H1 (cell line): ENCODE data around the gene ST6GALNAC3. TPM values are rescaled to one million over a fixed set of nuclear protein-coding genes. Genes with fewer than 3 reads are reported as not detected.

Source experiments
- CTCF ChIA-PET: fragments of 300-600 bp; sonication (Branson Sonifier 250); formaldehyde crosslinking; loops from one replicate; lab custom pipeline; 2021; ENCODE audit not compliant: partially characterized antibody; lab: Charles Lee
- POLR2A ChIA-PET: fragments of 300-600 bp; sonication (Branson Sonifier 250); formaldehyde crosslinking; loops from one replicate; lab custom pipeline; 2021; ENCODE audit warnings: inconsistent platforms; ENCODE audit not compliant: partially characterized antibody; lab: Charles Lee
- DNase-seq, 2 experiments: peaks; one replicate each; pipeline versions ENCODE4 v3.0.0 to v3.0.0-alpha.2; 2010 to 2022; ENCODE audit warnings: low spot score in 2 of 2, low read depth in 1 of 2, mixed read lengths in 1 of 2
- FAIRE-seq: peaks from 2 replicates; lab custom pipeline; 2011; peaks lifted over from hg19 to GRCh38; lab: Jason Lieb, UNC
- H2AFZ ChIP-seq: 2 replicates; pipeline ENCODE4 v1.8.1; 2012; ENCODE audit warnings: low read length, inconsistent platforms
- H2AK5ac ChIP-seq: 2 replicates; pipeline ENCODE4 v1.6.1; 2013; ENCODE audit warnings: low read depth, low read length
- H2BK120ac ChIP-seq: replicated peaks from 2 replicates; pipeline ENCODE3; 2013; ENCODE audit warnings: low read depth, low read length, inconsistent platforms
- H2BK12ac ChIP-seq: 2 replicates; pipeline ENCODE4 v1.6.1; 2013; ENCODE audit warnings: low read depth, low read length
- H2BK15ac ChIP-seq: 2 replicates; pipeline ENCODE4 v1.6.1; 2013; ENCODE audit warnings: low read length
- H2BK20ac ChIP-seq: 2 replicates; pipeline ENCODE4 v1.6.1; 2013; ENCODE audit warnings: low read length
- H2BK5ac ChIP-seq: 2 replicates; pipeline ENCODE4 v1.6.1; 2013; ENCODE audit warnings: low read depth, low read length
- H3K14ac ChIP-seq: 2 replicates; pipeline ENCODE4 v1.6.1; 2013; ENCODE audit warnings: inconsistent platforms; ENCODE audit not compliant: insufficient read length
- H3K18ac ChIP-seq: 2 replicates; pipeline ENCODE4 v1.6.1; 2013; ENCODE audit warnings: low read length; ENCODE audit errors: extremely low read depth
- H3K23ac ChIP-seq: 2 replicates; pipeline ENCODE4 v1.6.1; 2013; ENCODE audit warnings: inconsistent platforms; ENCODE audit not compliant: insufficient read length
- H3K23me2 ChIP-seq: 2 replicates; pipeline ENCODE4 v1.6.1; 2013; ENCODE audit warnings: low read depth, low read length
- H3K27ac ChIP-seq: 2 replicates; pipeline ENCODE4 v1.6.1; 2011; ENCODE audit warnings: low read depth, low read length, inconsistent platforms
- H3K27me3 ChIP-seq, 4 experiments: replicated peaks in 1 of 4; 1 replicate in 1 of 4; 2 replicates in 3 of 4; pipeline versions ENCODE4 v1.6.1 to v1.8.1; 2011 to 2013; ENCODE audit warnings: low read length in 3 of 4, mild to moderate bottlenecking in 3 of 4, inconsistent platforms in 2 of 4, mixed read lengths in 2 of 4, moderate library complexity in 1 of 4; ENCODE audit not compliant: control insufficient read depth in 3 of 4, insufficient read depth in 3 of 4; ENCODE audit errors: extremely low read depth in 1 of 4
- H3K36me3 ChIP-seq, 4 experiments: 2 replicates each; pipeline versions ENCODE4 v1.6.1 to v1.8.1; 2011 to 2013; ENCODE audit warnings: mild to moderate bottlenecking in 4 of 4, low read length in 3 of 4, moderate library complexity in 2 of 4, control low read depth in 1 of 4, inconsistent platforms in 1 of 4; ENCODE audit not compliant: insufficient read depth in 4 of 4, control insufficient read depth in 2 of 4
- H3K4ac ChIP-seq: replicated peaks from 2 replicates; pipeline ENCODE3; 2013; ENCODE audit warnings: low read length, low read depth, mixed read lengths, inconsistent platforms; ENCODE audit not compliant: insufficient read length
- H3K4me1 ChIP-seq, 4 experiments: replicated peaks in 1 of 4; 1 replicate in 1 of 4; 2 replicates in 3 of 4; pipeline versions ENCODE4 v1.6.1 to v1.8.1; 2011 to 2013; ENCODE audit warnings: low read length in 3 of 4, inconsistent platforms in 2 of 4, mixed read lengths in 1 of 4; ENCODE audit not compliant: insufficient read depth in 4 of 4, control insufficient read depth in 3 of 4
- H3K4me2 ChIP-seq, 2 experiments: 2 replicates each; pipeline versions ENCODE4 v1.6.1 to v1.8.1; 2011 to 2013; ENCODE audit warnings: low read depth in 2 of 2, low read length in 2 of 2, control low read depth in 1 of 2, inconsistent platforms in 1 of 2, mild to moderate bottlenecking in 1 of 2; ENCODE audit not compliant: insufficient read depth in 1 of 2
- H3K4me3 ChIP-seq, 4 experiments: fragments of 200-600, 300-600 bp in 1 of 4; sonication (generic), shearing (Covaris generic), sonication (Bioruptor Twin) in 1 of 4; 2 replicates each; pipeline versions ENCODE4 v1.5.1 to v1.8.1; 2011 to 2016; ENCODE audit warnings: low read length in 4 of 4, low read depth in 3 of 4, control low read depth in 2 of 4, inconsistent platforms in 2 of 4, mild to moderate bottlenecking in 2 of 4, mixed read lengths in 1 of 4, moderate library complexity in 1 of 4; ENCODE audit not compliant: insufficient read depth in 2 of 4; ENCODE audit errors: extremely low read depth in 1 of 4
- H3K56ac ChIP-seq: replicated peaks from 2 replicates; pipeline ENCODE3; 2013; ENCODE audit warnings: low read depth, mild to moderate bottlenecking, mixed read lengths, low read length, inconsistent platforms; ENCODE audit not compliant: insufficient read length
- H3K79me1 ChIP-seq: 2 replicates; pipeline ENCODE4 v1.6.1; 2013; ENCODE audit warnings: low read depth, low read length, control low read depth
- H3K79me2 ChIP-seq, 2 experiments: 2 replicates each; pipeline versions ENCODE4 v1.6.1 to v1.8.1; 2012 to 2013; ENCODE audit warnings: low read length in 2 of 2, mild to moderate bottlenecking in 2 of 2, inconsistent platforms in 1 of 2; ENCODE audit not compliant: insufficient read depth in 2 of 2, control insufficient read depth in 1 of 2
- H3K9ac ChIP-seq, 4 experiments: replicated peaks in 1 of 4; 1 replicate in 1 of 4; 2 replicates in 3 of 4; pipeline versions ENCODE4 v1.6.1 to v1.8.1; 2011 to 2013; ENCODE audit warnings: low read depth in 3 of 4, low read length in 3 of 4, control low read depth in 2 of 4, mild to moderate bottlenecking in 2 of 4, moderate library complexity in 2 of 4, inconsistent platforms in 1 of 4; ENCODE audit errors: extremely low read depth in 1 of 4
- H3K9me3 ChIP-seq, 2 experiments: 2 replicates each; pipeline versions ENCODE4 v1.6.1 to v1.8.1; 2012 to 2013; ENCODE audit warnings: mild to moderate bottlenecking in 2 of 2, moderate library complexity in 2 of 2, control low read depth in 1 of 2, inconsistent platforms in 1 of 2, low read depth in 1 of 2, low read length in 1 of 2, mixed read lengths in 1 of 2; ENCODE audit not compliant: insufficient read depth in 2 of 2
- H4K20me1 ChIP-seq, 2 experiments: replicated peaks in 1 of 2; 2 replicates each; pipeline versions ENCODE3 to v1.8.1; 2011 to 2013; ENCODE audit warnings: inconsistent platforms in 2 of 2, low read length in 2 of 2, mild to moderate bottlenecking in 1 of 2; ENCODE audit not compliant: insufficient read depth in 2 of 2, control insufficient read depth in 1 of 2
- H4K5ac ChIP-seq: 2 replicates; pipeline ENCODE4 v1.6.1; 2013; ENCODE audit warnings: low read length, low read depth, mixed read lengths, inconsistent platforms; ENCODE audit not compliant: insufficient read length
- H4K8ac ChIP-seq: 2 replicates; pipeline ENCODE4 v1.8.0; 2013; ENCODE audit warnings: mild to moderate bottlenecking, moderate library complexity, low read length, inconsistent platforms; ENCODE audit not compliant: insufficient read depth; ENCODE audit errors: extremely low read depth
- H4K91ac ChIP-seq: replicated peaks from 2 replicates; pipeline ENCODE3; 2013; ENCODE audit warnings: low read length, mixed read lengths, inconsistent platforms; ENCODE audit not compliant: insufficient read length
- BACH1 ChIP-seq: IDR thresholded peaks from 2 replicates; pipeline ENCODE4 v1.6.1; 2012; ENCODE audit warnings: low read length, improper control_type of control experiment
- CBX8 ChIP-seq: fragments of 300-800, 300-1000 bp; sonication (generic); IDR thresholded peaks from 2 replicates; pipeline ENCODE4 v1.7.1; 2016; ENCODE audit warnings: low read depth, low read length, borderline replicate concordance
- CHD2 ChIP-seq: IDR thresholded peaks from 2 replicates; pipeline ENCODE4 v1.6.1; 2012; ENCODE audit warnings: low read length, improper control_type of control experiment
- GTF2F1 ChIP-seq: IDR thresholded peaks from 2 replicates; pipeline ENCODE4 v1.6.1; 2012; ENCODE audit warnings: low read depth, low read length, improper control_type of control experiment, borderline replicate concordance
- HDAC6 ChIP-seq: IDR thresholded peaks from one replicate; pipeline ENCODE4 v1.7.1; 2012; ENCODE audit warnings: low read depth, mild to moderate bottlenecking, inconsistent platforms, low read length, moderate library complexity
- RXRA ChIP-seq: IDR thresholded peaks from 2 replicates; pipeline ENCODE4 v1.6.1; 2011; ENCODE audit warnings: low read depth, mild to moderate bottlenecking, low read length, moderate library complexity; ENCODE audit not compliant: insufficient read depth
- SP1 ChIP-seq: IDR thresholded peaks from 2 replicates; pipeline ENCODE4 v1.6.1; 2011; ENCODE audit warnings: low read depth, low read length
- SP2 ChIP-seq: IDR thresholded peaks from 2 replicates; pipeline ENCODE4 v1.6.1; 2012; ENCODE audit warnings: mild to moderate bottlenecking, low read length, inconsistent platforms
- ZNF274 ChIP-seq: IDR thresholded peaks from 2 replicates; pipeline ENCODE4 v1.7.0; 2012; ENCODE audit warnings: low read length, borderline replicate concordance; ENCODE audit errors: extremely low read depth
- WGBS, 2 experiments: shearing (Covaris generic) in 1 of 2; methylation state at CpG; one replicate each; pipeline versions ENCODE4 v1.1.6 to v1.1.7; 2013 to 2015; ENCODE audit warnings: low lambda C conversion rate in 2 of 2, mixed read lengths in 2 of 2, inconsistent platforms in 1 of 2, low coverage in 1 of 2, missing lambda C conversion rate in 1 of 2; ENCODE audit not compliant: insufficient replicate concordance in 2 of 2, insufficient coverage in 1 of 2, insufficient read length in 1 of 2; ENCODE audit errors: extremely low coverage in 1 of 2, missing lambda C conversion rate in 1 of 2; 5-methylcytosine and 5-hydroxymethylcytosine counted together
- polyA plus RNA-seq, 7 experiments: library from polyadenylated mRNA; depleted of rRNA in 3 of 7; stranded (reverse) in 5 of 7; unstranded in 2 of 7; fragments of >200 nt in 5 of 7; fragments of 200-250 nt in 2 of 7; gene quantifications; 1 replicate in 5 of 7; 2 replicates in 1 of 7; 4 replicates in 1 of 7; pipeline versions ENCODE4 v1.2.1 to v1.2.3, GENCODE V29; 2011 to 2013; ENCODE audit warnings: missing spikeins in 2 of 7, mixed read lengths in 2 of 7
- total RNA-seq: library from RNA; stranded (reverse); fragmentation: NEBNext Ultra II Directional; extraction: Animal tissue kit (Norgen Biotek cat#: 25700); gene quantifications from 2 replicates; pipeline ENCODE4 v1.2.1, GENCODE V29; 2021

The ST6GALNAC3 gene
- total and polyA plus RNA-seq, 2 of the 8 experiments (the other 6 are each of a cell fraction or from before 2014, with no cell fraction given): 4.9 to 19.0 TPM

DNA sequence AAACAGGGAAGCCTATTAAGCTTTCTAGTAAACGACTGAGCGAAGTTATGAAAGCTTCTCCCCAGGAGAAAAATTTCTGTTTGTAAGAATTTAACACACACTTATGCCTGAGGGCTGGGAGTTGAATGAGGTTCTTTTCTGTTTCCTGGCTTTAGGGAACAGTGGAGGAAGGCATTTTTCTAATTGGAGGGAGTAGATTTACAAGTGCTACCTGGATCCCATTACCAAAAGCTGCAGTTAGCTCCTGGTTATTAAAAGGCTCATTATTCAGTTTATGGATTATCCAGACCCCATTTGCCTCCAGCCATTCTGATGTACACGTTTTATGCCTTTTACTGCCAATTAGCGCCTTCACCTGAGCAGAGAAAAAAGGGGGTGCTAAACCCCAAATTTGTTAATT lies 7.5 kb downstream of the ST6GALNAC3 start:
- ChIA-PET POLR2A (interaction anchor here (0.9 kb wide), 1 partner anchor 14 kb away, joined by 3 read pairs; no protein-coding TSS in a partner anchor), CTCF (interaction anchor here (1.1 to 1.2 kb wide), 2 partner anchors 11 to 25 kb away, joined by 3 to 4 read pairs; no protein-coding TSS in a partner anchor)
- Histone ChIP-seq H3K79me2 (peaks cover 0 to 88% of the 10 kb centered on the region in 2 experiments; a peak in 2 of 4 replicates), H4K5ac (no peak overlapping the region), H2AFZ (no peak overlapping the region), H2BK12ac (no peak overlapping the region), H4K20me1 (peaks cover 4 to 5% of the 10 kb centered on the region in 2 experiments), H3K9ac (no peak overlapping the region), H3K27ac (no peak overlapping the region), H2BK15ac (no peak overlapping the region), H3K14ac (no peak overlapping the region), H4K8ac (no peak overlapping the region), H3K27me3 (no peaks in the 10 kb centered on the region), H3K23ac (no peak overlapping the region), H3K4me1 (peaks cover 0 to 17% (median 0%) of the 10 kb centered on the region in 4 experiments; a peak in 3 of 7 replicates), H3K79me1 (peaks cover 4% of the 10 kb centered on the region), H3K36me3 (no peaks in the 10 kb centered on the region), H2BK5ac (no peak overlapping the region), H3K9me3 (no peaks in the 10 kb centered on the region), H3K4ac (no peak overlapping the region), H3K56ac (no peak overlapping the region), H3K4me2 (no peak overlapping the region), H3K18ac (no peak overlapping the region), H3K23me2 (no peaks in the 10 kb centered on the region), H2BK120ac (no peak overlapping the region), H4K91ac (no peak overlapping the region), H2AK5ac (no peak overlapping the region), H3K4me3 (no peak overlapping the region), H2BK20ac (no peak overlapping the region)
- FAIRE-seq (no peak), DNase-seq (no peak)
- TF ChIP-seq SP2 (no peak), GTF2F1 (no peak), ZNF274 (no peak), HDAC6 (no peak), RXRA (no peak), CHD2 (no peak), SP1 (no peak), CBX8 (no peak), BACH1 (no peak)
- 70% methylated on average over 4 of the region's 4 CpGs; no CpG with 5 or more reads in 1 of the 2 experiments for WGBS, 2 experiments
